Upper lobe of left lung (tissue), 6 donors: ENCODE measurements around the gene OR4X2. TPM values are rescaled to one million over a fixed set of nuclear protein-coding genes. Genes with fewer than 3 reads are reported as not detected.
A peak's percentile ranks its signal among the peaks of the same experiment; 100 is the strongest.
"Not testable (repeated sequence)": the region's sequence is repeated elsewhere in the genome, so short reads cannot be mapped to it uniquely, and the experiment has no call there.

ENCODE experiments used
- ATAC-seq, 2 donors: fragments of 200-7000 bp; cut with Tn5 transposase; one replicate each; pipeline ENCODE4 v1.9.1; 2022; ENCODE audit warnings: mild to moderate bottlenecking in 2 of 2, moderate library complexity in 2 of 2; ENCODE audit not compliant: low FRiP score in 2 of 2
- DNase-seq, 2 donors: peaks; one replicate each; pipeline ENCODE4 v3.0.0-alpha.2; 2019 to 2020
- H3K27ac ChIP-seq, 4 donors: fragments of 200-600 bp; sonication (generic); one replicate each; pipeline ENCODE4 v1.5.1; 2016 to 2019
- H3K27me3 ChIP-seq, 4 donors: fragments of 200-600 bp; sonication (generic); one replicate each; pipeline ENCODE4 v1.5.1; 2017 to 2019
- H3K36me3 ChIP-seq, 4 donors: fragments of 200-600 bp; sonication (generic); one replicate each; pipeline ENCODE4 v1.5.1; 2016 to 2019
- H3K4me1 ChIP-seq, 4 donors: fragments of 200-600 bp; sonication (generic); one replicate each; pipeline ENCODE4 v1.5.1; 2018 to 2019
- H3K4me3 ChIP-seq, 4 donors: fragments of 200-600 bp; sonication (generic); one replicate each; pipeline ENCODE4 v1.5.1; 2017 to 2019; ENCODE audit warnings: mild to moderate bottlenecking in 2 of 4, moderate library complexity in 1 of 4
- H3K9me3 ChIP-seq, 4 donors: fragments of 200-600 bp; sonication (generic); one replicate each; pipeline ENCODE4 v1.5.1; 2018 to 2019
- EP300 ChIP-seq, 4 donors: sonication (generic); formaldehyde crosslinking; IDR thresholded peaks; one replicate each; pipeline ENCODE4 v1.5.1; 2017; ENCODE audit warnings: antibody characterized with exemption in 4 of 4, control low read depth in 2 of 4
- POLR2A ChIP-seq, 4 donors: fragments of 450-650 bp; IDR thresholded peaks; one replicate each; pipeline ENCODE4 v1.5.1; 2016 to 2017; ENCODE audit warnings: antibody characterized with exemption in 4 of 4, mild to moderate bottlenecking in 2 of 4
- POLR2AphosphoS5 ChIP-seq, 2 donors: sonication (generic); formaldehyde crosslinking; IDR thresholded peaks; one replicate each; pipeline ENCODE4 v1.5.1; 2017; ENCODE audit warnings: antibody characterized with exemption in 2 of 2
- WGBS, 2 donors: methylation state at CpG; one replicate each; pipeline ENCODE4 v1.1.5; 2017 to 2018; 5-methylcytosine and 5-hydroxymethylcytosine counted together
- total RNA-seq, 6 donors: library from RNA; depleted of rRNA in 4 of 6; stranded (reverse); fragments of >200 nt in 4 of 6; gene quantifications; one replicate each; pipeline versions ENCODE4 v1.1.0 to v1.2.1, GENCODE V29; 2016 to 2021
- TF ChIP-seq, protein P1 (sequence below), 6 experiments: fragments of 450-650 bp in 4 of 6; fragments of 200-600 bp in 2 of 6; sonication (generic) in 2 of 6; IDR thresholded peaks; one replicate each; pipeline ENCODE4 v1.5.1; 2016 to 2019; ENCODE audit warnings: antibody characterized with exemption in 6 of 6
- donor health status: DM: no; HTN: no; CAD: no; lungs with moderate emphysema.
- donor health status: DM: no; HTN: yes; CAD: no; lungs with severe emphysema.

Gene OR4X2
- not detected for total RNA-seq

- DNase-seq = no peak
- Histone ChIP-seq H3K36me3 (no peaks in the 10 kb centered on the region), H3K9me3 (peaks cover 3 to 16% (median 8%) of the 10 kb centered on the region in 4 donors), H3K4me1 (no peaks in the 10 kb centered on the region), H3K27ac (no peak within 1 kb of the TSS), H3K4me3 (no peak within 1 kb of the TSS), H3K27me3 (no peaks in the 10 kb centered on the region)
- no peak for TF ChIP-seq POLR2A (IDR thresholded peaks at IDR 0.05)
- no peak for TF ChIP-seq POLR2AphosphoS5 (IDR thresholded peaks at IDR 0.05)
- TF ChIP-seq EP300 (IDR thresholded peaks at IDR 0.05) = no peak
- TF ChIP-seq, protein P1, sequence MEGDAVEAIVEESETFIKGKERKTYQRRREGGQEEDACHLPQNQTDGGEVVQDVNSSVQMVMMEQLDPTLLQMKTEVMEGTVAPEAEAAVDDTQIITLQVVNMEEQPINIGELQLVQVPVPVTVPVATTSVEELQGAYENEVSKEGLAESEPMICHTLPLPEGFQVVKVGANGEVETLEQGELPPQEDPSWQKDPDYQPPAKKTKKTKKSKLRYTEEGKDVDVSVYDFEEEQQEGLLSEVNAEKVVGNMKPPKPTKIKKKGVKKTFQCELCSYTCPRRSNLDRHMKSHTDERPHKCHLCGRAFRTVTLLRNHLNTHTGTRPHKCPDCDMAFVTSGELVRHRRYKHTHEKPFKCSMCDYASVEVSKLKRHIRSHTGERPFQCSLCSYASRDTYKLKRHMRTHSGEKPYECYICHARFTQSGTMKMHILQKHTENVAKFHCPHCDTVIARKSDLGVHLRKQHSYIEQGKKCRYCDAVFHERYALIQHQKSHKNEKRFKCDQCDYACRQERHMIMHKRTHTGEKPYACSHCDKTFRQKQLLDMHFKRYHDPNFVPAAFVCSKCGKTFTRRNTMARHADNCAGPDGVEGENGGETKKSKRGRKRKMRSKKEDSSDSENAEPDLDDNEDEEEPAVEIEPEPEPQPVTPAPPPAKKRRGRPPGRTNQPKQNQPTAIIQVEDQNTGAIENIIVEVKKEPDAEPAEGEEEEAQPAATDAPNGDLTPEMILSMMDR (IDR thresholded peaks at IDR 0.05) = no peak
- ATAC-seq = no peak
Observed at GRCh38 chr11:48244804-48245203, at the start of gene OR4X2. TSS of gene OR4X2 (plus strand) at chr11:48245104. CDS start at chr11:48245104, 0 bp downstream.

GRCh38 chr11:48207881-48208280 lies 37.0 kb upstream of the OR4X2 start:
- DNase-seq = no peak
- H3K9me3 ChIP-seq = no peaks in the 10 kb centered on the region
- no peak overlapping the region for H3K27ac ChIP-seq
- WGBS, 2 donors = 81 to 93% methylated on average over 2 of the region's 2 CpGs
- H3K4me1 ChIP-seq = no peaks in the 10 kb centered on the region
- TF ChIP-seq POLR2AphosphoS5 (IDR thresholded peaks at IDR 0.05) (no peak), POLR2A (IDR thresholded peaks at IDR 0.05) (no peak), EP300 (IDR thresholded peaks at IDR 0.05) (no peak)
- TF ChIP-seq, protein P1 (IDR thresholded peaks at IDR 0.05) = no peak
- no peak for ATAC-seq
- no peaks in the 10 kb centered on the region for H3K36me3 ChIP-seq
- H3K27me3 ChIP-seq = no peaks in the 10 kb centered on the region
- H3K4me3 ChIP-seq = no peak overlapping the region

GRCh38 chr11:48210052-48210451 lies 34.9 kb upstream of the OR4X2 start:
- Histone ChIP-seq H3K9me3 (no peaks in the 10 kb centered on the region), H3K27me3 (no peaks in the 10 kb centered on the region), H3K36me3 (no peaks in the 10 kb centered on the region), H3K27ac (no peak overlapping the region), H3K4me3 (no peak overlapping the region), H3K4me1 (no peaks in the 10 kb centered on the region)
- TF ChIP-seq, protein P1 (IDR thresholded peaks at IDR 0.05) = no peak
- TF ChIP-seq EP300 (IDR thresholded peaks at IDR 0.05) (no peak), POLR2AphosphoS5 (IDR thresholded peaks at IDR 0.05) (no peak), POLR2A (IDR thresholded peaks at IDR 0.05) (no peak)
- no peak for ATAC-seq
- no peak for DNase-seq
- 24 to 33% methylated on average over 7 of the region's 7 CpGs for WGBS, 2 donors

DNA sequence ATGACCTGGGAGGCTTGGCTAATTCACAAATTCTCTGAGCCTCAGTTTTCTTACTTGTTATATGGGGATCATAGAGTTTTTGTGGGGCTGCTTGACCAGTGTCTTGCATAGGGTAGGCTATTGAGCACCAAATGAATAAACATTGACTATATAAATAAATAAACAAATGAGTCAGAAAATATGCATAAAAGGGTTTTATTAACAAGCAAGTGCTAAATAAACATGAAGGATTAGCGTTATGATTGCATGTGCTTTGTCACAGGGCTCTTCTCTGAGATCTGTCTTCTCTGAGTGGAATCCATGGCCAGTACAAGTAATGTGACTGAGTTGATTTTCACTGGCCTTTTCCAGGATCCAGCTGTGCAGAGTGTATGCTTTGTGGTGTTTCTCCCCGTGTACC lies 28.4 kb upstream of the OR4X2 start, which contains the start of gene OR4B1:
OR4B1 (plus strand) TSS at position 301 of the 400 bp plus-strand sequence; CDS start at position 301, 0 bp downstream.
- ATAC-seq (no peak), DNase-seq (no peak)
- TF ChIP-seq EP300 (IDR thresholded peaks at IDR 0.05) = no peak
- TF ChIP-seq, protein P1 (IDR thresholded peaks at IDR 0.05) = no peak
- no peak for TF ChIP-seq POLR2A (IDR thresholded peaks at IDR 0.05)
- no peak for TF ChIP-seq POLR2AphosphoS5 (IDR thresholded peaks at IDR 0.05)
- Histone ChIP-seq H3K9me3 (no peaks in the 10 kb centered on the region), H3K27me3 (no peaks in the 10 kb centered on the region), H3K36me3 (no peaks in the 10 kb centered on the region), H3K4me3 (no peak within 1 kb of the TSS), H3K27ac (no peak within 1 kb of the TSS), H3K4me1 (no peaks in the 10 kb centered on the region)
- WGBS, 2 donors = 84 to 87% methylated on average over 2 of the region's 2 CpGs

- DNase-seq = peak in 1 of 2 donors; percentile 74
- peaks cover 0 to 11% (median 2%) of the 10 kb centered on the region in 4 donors for H3K9me3 ChIP-seq
- H3K36me3 ChIP-seq = no peaks in the 10 kb centered on the region
- no peak overlapping the region for H3K27ac ChIP-seq
- TF ChIP-seq POLR2AphosphoS5 (IDR thresholded peaks at IDR 0.05) (no peak), POLR2A (IDR thresholded peaks at IDR 0.05) (no peak), EP300 (IDR thresholded peaks at IDR 0.05) (no peak)
- TF ChIP-seq, protein P1 (IDR thresholded peaks at IDR 0.05) = no peak
- peak in 1 of 2 donors; percentile 51 for ATAC-seq
- no peaks in the 10 kb centered on the region for H3K27me3 ChIP-seq
- WGBS, 2 donors = 73 to 89% methylated on average over 5 to 9 of the region's 18 CpGs
- no peaks in the 10 kb centered on the region for H3K4me1 ChIP-seq
- H3K4me3 ChIP-seq = no peak overlapping the region
Observed at GRCh38 chr11:48228761-48229160, 16.1 kb upstream of the OR4X2 start.

DNA sequence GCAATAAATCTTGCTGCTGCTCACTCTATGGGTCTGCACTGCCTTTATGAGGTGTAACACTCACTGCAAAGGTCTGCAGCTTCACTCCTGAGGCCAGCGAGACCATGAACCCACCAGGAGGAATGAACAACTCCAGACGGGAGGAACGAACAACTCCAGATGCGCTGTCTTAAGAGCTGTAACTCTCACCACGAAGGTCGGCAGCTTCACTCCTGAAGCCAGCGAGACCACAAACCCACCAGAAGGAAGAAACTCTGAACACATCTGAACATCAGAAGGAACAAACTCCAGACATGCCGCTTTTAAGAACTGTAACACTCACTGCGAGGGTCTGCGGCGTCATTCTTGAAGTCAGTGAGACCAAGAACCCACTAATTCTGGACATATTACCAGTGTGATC lies 14.8 kb upstream of the OR4X2 start:
- H3K27me3 ChIP-seq, H3K36me3 ChIP-seq, H3K4me1 ChIP-seq, H3K27ac ChIP-seq, H3K4me3 ChIP-seq, DNase-seq, ATAC-seq: not testable (repeated sequence)
- WGBS, 2 donors = 91 to 92% methylated on average over 11 of the region's 11 CpGs
- H3K9me3 ChIP-seq = peaks cover 0 to 11% (median 2%) of the 10 kb centered on the region in 4 donors
